ENCODE measurements around the gene LRP6.

GRCh38 chr12:12209675-12210074, 57.2 kb downstream of the LRP6 start:
- no peak for TF ChIP-seq POLR2A (IDR thresholded peaks at IDR 0.05)
- TF ChIP-seq CTCF (IDR thresholded peaks at IDR 0.05), result no peak
